Stimulated activated CD8-positive, alpha-beta memory T cell treated with anti-CD3 and anti-CD28 coated beads, Interleukin-12 subunit alpha, Interleukin-12 subunit beta, amount 100 ng/mL, for 1 hour (primary cell): Measurements from ENCODE around the gene TAS2R3.
"Not testable (repeated sequence)": the region's sequence is repeated elsewhere in the genome, so short reads cannot be mapped to it uniquely, and the experiment has no call there.

Experiments used
- DNase-seq: peaks from one replicate; pipeline ENCODE4 v3.0.0-alpha.2; 2020; ENCODE audit warnings: low read depth

The TAS2R3 gene

GRCh38 chr7:141763797-141764196 is at the start of gene TAS2R3:
TAS2R3 (plus strand) TSS chr7:141764097; CDS start chr7:141764159, 62 bp downstream.
- DNase-seq = no peak

DNA sequence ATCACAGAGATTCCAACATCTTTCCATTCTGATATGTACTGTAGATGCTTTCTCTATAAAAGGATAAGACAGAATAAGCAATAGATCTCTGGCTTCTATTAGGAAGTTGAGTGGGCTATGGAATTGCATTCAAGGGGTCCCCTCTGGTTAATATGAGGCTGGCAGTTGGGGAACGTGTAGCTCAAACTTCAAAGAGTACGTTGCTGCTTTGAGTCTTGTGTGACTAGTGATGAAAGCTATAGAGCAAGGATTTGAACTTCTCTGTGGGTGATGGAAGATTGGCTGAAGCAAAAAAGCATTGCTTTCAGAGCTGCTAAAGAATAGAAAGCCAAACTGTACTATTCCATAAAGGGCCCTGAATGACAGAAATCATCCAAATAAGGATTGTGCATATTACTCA is 49.3 kb upstream of the TAS2R3 start:
- no peak for DNase-seq

- DNase-seq = no peak
Observed at GRCh38 chr7:141715018-141715417, 48.9 kb upstream of the TAS2R3 start.

DNA sequence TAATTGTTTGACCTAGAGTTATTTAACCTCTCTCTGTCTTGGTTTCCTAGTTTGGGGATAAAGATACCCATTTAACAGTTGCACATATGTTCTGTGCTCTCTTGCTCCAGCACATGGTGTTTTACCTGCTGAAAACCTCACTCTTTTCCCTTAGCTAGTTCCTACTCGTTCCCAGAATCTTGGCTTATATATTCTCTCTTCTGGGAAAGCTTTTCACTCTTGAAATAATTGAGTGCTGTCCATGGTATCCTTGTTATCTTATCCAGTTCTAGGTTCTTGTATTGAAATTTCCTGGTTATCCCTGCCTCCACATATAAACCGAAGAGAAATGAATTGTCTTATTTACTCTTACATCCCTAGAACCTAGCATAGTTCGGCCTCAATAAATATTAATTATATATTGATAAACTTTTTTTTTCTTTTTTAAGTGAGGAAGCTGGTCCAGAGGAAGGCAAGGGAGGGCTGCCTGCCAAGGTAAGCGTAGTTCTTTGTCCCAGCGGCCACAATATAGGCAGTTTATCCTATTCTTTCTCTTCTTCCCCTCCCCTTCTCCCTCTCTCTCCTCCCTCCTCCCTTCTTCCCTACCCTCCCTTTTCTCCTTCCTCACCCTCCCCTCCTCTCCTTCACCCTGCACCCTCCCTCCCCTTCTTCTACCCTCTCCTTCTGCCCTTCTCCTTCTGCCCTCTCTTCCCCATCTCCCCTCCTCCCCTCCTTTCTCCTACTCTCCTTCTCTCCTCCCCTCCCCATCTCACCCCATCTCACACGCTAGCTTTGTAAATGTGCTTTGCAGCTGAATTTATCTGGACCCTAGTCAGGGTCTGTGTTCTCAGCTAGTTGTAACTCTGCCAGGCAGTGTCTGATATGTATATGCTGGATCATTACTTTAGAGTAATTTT is 47.9 kb upstream of the TAS2R3 start:
- no peak for DNase-seq

- DNase-seq = no peak
Observed at GRCh38 chr7:141717450-141717849, 46.4 kb upstream of the TAS2R3 start.

DNA sequence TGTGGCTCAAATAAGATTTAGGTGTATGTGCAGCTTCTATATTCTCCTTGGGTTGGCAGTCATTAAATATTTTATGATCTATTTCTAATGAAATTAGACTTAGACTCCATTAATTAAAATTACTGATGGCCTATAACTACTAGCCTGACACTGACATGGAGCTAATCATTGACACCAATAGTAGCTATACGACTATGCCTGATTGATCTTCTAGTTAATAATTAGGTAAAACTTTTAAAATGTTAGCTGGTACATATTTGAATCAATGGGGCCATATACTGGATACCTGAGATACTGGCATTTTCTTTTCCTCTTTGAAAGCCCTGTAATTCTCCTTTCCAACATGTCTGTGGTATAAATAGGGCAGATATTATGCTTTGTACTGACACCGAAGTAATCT is 41.4 kb upstream of the TAS2R3 start:
- DNase-seq = no peak

DNA sequence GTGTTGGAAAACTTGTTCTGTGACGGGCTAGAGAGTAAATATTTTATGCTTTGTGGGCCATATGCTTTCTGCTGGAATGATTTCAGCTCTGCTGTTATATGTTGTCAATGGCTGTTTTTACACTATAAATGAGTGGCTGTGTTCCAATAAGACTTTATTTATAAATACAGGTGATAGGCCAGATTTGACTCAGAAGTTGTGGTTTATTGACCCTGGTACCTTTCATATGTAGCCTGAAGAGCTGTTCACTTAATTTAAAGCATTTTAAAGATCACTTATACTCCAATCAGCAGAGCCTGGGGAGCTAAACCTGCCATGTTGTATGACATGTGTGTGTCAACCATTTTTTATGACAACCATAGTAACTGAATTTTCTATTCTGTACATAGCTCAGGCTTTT is 34.9 kb upstream of the TAS2R3 start:
- no peak for DNase-seq

GRCh38 chr7:141731476-141732149 is 32.3 kb upstream of the TAS2R3 start:
- no peak for DNase-seq

GRCh38 chr7:141737118-141737835 is 26.6 kb upstream of the TAS2R3 start:
- DNase-seq = no peak

- DNase-seq = peak; percentile 84
Observed at GRCh38 chr7:141737836-141738591, 25.9 kb upstream of the TAS2R3 start, which contains the start of gene SSBP1. SSBP1 (plus strand) TSS chr7:141738358; CDS start chr7:141739167, 809 bp downstream.

DNA sequence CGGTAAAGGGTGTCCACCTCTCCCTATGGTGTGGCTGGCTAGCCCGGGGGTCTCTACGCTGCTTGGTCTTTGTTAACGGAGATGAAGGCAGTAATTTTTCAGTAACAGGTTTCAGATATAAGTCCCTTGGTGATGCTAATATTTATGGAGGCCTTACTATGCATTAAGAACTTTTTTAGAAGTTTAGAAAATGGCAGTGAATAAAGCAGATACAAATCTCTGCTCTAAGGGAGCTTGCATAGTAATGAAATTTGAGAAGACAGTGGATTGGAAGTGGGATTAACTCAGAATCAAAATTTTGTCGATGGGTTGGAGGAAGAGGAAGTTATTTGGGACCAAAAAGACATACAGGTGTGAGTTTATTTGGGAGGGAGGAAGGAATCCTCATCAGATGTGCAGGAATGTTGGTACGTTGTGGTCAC is 25.3 kb upstream of the TAS2R3 start:
- DNase-seq = no peak

DNA sequence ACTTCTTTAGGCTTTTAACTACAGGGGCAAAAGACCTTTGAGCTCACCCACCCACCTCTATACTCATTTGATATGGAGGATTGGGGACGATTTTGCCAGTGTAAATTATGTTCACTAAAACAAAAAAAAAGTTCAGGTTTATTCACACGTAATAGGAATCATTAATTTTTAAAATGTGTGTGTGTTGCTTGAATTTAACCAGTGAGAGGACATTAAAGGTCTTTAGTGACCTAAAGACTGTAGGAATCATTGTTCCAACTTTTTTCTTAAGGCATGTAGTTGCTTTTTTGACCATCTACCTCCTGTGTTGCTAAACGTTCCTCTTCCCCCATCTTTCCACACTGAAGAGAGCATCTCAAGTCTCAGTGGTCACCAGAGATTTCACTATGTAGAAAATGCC is 24.6 kb upstream of the TAS2R3 start:
- no peak for DNase-seq

DNA sequence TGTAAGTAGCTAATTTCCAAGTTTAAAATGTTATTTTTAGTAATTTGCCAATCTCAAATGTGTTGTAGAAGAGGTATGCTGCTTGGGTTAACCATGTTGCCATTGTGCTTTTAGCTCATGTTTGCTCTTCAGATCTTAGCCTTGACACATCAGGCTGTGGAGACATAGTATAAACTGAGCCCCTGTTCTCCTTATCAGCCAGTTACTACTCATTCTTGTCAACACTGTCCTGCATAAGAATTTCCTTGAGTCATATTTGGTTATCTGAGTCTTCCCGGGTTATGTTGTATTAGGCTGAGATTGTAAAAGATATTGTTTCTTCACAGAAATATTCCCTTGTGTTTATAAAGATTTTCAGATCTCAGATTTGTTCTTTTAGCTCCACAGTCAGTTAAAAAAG is 21.7 kb upstream of the TAS2R3 start:
- DNase-seq = no peak

- no peak for DNase-seq
Observed at GRCh38 chr7:141744131-141744530, 19.8 kb upstream of the TAS2R3 start.

DNA sequence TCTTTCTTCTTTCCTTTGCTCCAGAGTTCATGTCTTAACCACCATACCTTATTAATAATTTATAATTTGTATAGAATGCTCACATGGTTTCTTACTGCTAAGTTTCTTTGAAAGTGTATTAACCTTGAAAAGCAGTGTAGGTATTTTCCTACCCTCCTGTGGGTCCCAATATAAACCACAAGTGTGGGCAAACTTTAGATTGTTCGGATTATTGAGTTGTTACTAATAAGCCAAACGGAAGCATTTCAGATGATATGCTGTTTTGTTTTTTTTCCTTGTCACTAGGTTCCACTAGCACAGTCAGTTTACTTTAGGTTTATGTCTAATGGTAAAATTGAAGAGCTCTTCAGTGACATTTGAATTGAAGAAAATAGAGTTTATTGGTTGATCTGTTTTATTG is 15.5 kb upstream of the TAS2R3 start:
- no peak for DNase-seq

- not testable (repeated sequence) for DNase-seq
Observed at GRCh38 chr7:141751904-141752303, 12.0 kb upstream of the TAS2R3 start.

GRCh38 chr7:141752634-141753033 is 11.3 kb upstream of the TAS2R3 start:
- DNase-seq = no peak

DNA sequence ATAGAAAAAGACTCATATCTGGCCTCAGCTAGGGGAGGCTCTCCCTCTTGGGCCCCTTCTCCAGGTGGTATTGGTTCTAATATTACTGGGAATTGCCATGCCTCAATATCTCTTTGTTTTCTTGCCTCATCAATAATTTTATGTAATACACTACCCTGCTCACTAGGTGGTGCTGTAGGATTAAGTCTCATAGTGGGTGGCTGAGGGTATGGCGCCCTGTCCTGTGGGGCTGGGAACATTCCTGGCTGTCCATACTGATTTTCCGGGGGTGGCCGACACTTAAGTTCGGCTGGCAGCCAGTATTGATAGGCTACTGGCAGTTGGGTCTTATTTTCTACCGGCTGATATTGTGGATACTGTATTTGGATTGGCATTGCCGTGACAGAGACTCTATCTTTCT is 9.0 kb upstream of the TAS2R3 start:
- no peak for DNase-seq

- DNase-seq = not testable (repeated sequence)
Observed at GRCh38 chr7:141770083-141770583, 6.2 kb downstream of the TAS2R3 start.

GRCh38 chr7:141776374-141776773 is 12.5 kb downstream of the TAS2R3 start, which contains the start of gene TAS2R4:
TAS2R4 (plus strand) TSS chr7:141776674; CDS start chr7:141778489, 1,815 bp downstream.
- no peak for DNase-seq
